NCI-H1694 treated with DMSO at 0.1 percent for 48 hours (cell line): ENCODE data around the gene SCAPER.
"Not testable (repeated sequence)": the region's sequence is repeated elsewhere in the genome, so short reads cannot be mapped to it uniquely, and the experiment has no call there.

ENCODE experiments used
- DNase-seq: peaks from one replicate; lab custom pipeline; 2025; lab: John Stamatoyannopoulos, UW

The SCAPER gene

DNA sequence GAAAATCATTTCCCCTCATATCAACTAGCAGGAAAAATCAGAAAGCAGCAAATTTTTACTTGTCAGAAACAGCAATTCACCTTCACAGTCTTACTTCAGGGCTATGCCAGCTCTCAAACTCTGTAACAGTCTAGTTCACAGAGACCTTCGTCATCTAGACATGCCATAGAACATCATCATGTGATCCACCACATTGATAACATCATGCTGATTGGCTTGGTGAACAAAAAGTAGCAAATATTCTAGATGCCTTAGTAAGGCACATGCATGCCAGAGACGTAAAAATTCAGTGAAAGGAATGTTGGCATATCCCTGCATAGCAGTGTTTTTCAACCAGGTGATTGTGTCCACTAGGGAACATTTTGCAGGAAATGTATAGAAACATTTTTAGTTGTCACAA lies 8.6 kb upstream of the SCAPER start:
- DNase-seq: no peak

- no peak for DNase-seq
Observed at GRCh38 chr15:76912430-76912829, 7.3 kb upstream of the SCAPER start.

- no peak for DNase-seq
Observed at GRCh38 chr15:76905855-76906254, 715 bp upstream of the SCAPER start.

- DNase-seq: no peak
Observed at GRCh38 chr15:76904461-76905012, 603 bp downstream of the SCAPER start.

DNA sequence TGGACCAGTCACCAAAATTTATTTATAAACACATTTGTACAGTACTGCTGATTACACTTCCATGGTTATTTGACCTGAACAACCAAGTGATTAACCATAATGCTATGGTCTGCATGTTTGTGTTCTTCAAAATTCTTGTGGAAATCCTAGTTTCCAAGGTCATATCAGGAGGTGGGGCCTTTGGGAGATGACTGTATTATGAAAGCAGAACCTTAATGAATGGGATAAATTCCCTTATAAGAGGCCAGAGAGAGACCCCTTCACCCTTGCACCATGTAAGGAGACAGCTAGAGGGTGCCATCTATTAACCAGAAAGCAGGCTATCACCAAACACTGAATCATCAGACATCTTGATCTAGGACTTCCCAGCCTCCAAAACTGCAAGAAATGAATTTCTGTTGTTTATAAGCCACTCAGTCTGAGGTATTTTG lies 1.9 kb downstream of the SCAPER start:
- DNase-seq: peak; percentile 14

DNA sequence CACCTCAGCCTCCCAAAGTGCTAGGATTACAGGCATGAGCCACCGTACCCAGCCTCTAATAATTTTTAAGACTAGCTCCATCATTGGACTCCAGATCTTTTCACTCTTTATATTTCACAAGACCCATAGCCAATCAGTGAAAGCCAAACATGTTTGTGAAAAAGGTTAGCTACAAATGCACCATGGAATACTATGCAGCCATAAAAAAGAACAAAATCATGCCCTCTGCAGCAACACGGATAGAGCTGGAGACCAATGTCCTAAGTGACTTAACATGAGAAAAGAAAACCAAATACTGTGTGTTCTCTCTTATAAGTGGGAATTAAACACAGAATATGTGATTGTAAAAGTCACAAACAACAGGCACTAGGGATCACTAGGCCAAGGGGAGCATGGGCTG lies 3.2 kb downstream of the SCAPER start:
- DNase-seq: no peak

DNA sequence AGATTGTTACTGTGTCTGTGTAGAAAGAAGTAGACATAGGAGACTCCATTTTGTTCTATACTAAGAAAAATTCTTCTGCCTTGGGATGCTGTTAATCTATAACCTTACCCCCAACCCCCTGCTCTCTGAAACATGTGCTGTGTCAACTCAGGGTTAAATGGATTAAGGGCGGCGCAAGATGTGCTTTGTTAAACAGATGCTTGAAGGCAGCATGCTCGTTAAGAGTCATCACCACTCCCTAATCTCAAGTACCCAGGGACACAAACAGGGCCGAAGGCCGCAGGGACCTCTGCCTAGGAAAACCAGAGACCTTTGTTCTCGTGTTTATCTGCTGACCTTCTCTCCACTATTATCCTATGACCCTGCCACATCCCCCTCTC lies 5.2 kb downstream of the SCAPER start:
- DNase-seq: not testable (repeated sequence)

DNA sequence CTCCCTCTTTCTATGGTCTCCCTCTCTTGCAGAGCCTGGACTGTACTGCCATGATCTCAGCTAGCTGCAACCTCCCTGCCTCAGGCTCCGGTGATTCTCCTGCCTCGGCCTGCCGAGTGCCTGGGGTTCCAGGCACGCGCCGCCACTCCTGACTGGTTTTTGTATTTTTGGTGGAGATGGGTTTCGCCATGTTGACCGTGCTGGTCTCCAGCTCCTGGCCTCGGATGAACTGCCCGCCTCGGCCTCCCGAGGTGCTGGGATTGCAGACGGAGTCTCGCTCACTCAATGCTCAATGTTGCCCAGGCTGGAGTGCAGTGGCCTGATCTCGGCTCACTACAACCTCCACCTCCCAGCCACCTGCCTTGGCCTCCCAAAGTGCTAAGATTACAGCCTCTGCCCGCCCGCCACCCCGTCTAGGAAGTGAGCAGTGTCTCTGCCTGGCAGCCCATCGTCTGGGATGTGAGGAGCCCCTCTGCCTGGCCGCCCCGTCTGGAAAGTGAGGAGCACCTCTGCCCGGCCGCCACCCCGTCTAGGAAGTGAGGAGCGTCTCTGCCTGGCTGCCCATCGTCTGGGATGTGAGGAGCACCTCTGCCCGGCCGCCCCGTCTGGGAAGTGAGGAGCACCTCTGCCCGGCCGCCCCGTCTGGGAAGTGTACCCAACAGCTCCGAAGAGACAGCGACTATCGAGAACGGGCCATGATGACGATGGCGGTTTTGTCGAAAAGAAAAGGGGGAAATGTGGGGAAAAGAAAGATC lies 5.8 kb downstream of the SCAPER start:
- DNase-seq: not testable (repeated sequence)

GRCh38 chr15:76898102-76898501 lies 7.0 kb downstream of the SCAPER start:
- no peak for DNase-seq

DNA sequence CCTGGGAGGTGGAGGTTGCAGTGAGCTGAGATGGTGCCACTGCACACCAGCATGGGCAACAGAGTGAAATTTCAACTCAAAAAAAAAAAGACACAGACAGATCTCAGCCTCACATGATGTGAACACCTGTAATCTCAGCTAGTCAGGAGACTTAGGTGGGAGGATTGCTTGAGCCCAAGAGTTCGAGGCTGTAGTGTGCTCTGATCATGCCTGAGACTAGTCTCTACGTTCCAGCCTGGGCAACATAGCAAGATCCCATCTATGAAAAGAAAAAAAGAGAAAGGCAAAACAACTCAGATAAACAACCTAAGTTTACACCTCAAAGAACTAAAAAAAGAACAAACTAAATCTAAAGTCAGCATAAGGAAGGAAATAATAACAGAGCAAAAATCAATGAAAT lies 11.0 kb downstream of the SCAPER start:
- DNase-seq: no peak

- not testable (repeated sequence) for DNase-seq
Observed at GRCh38 chr15:76892836-76893235, 12.3 kb downstream of the SCAPER start.

DNA sequence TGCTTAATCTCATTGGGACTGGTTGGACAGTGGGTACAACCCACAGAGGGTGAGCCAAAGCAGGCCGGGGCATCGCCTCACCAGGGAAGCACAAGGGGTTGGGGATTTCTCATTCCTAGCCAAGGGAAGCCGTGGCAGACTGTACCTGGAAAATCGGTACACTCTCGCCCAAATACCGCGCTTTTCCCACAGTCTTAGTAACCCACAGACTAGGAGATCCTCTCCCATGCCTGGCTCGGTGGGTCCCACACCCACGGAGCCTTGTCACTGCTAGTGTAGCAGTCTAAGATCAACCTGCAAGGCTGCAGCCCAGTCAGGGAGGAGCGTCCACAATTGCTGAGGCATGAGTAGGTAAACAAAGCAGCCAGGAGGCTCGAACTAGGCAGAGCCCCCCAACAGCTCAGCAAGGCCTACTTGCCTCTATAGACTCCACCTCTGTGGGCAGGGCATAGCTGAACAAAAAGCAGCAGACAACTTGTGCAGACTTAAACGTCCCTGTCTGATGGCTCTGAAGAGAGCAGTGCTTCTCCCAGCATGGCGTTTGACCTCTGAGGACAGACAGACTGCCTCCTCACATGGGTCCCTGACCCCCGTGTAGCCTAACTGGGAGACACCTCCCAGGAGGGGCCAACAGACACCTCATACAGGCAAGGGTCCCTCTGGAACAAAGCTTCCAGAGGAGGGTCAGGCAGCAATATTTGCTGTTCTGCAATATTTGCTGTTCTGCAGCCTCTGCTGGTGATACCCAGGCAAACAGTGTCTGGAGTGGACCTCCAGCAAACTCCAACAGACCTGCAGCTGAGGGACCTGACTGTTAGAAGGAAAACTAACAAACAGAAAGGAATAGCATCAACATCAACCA lies 17.6 kb downstream of the SCAPER start:
- DNase-seq: not testable (repeated sequence)

- DNase-seq: no peak
Observed at GRCh38 chr15:76885212-76885611, 19.9 kb downstream of the SCAPER start.

GRCh38 chr15:76875911-76876310 lies 29.2 kb downstream of the SCAPER start:
- no peak for DNase-seq

DNA sequence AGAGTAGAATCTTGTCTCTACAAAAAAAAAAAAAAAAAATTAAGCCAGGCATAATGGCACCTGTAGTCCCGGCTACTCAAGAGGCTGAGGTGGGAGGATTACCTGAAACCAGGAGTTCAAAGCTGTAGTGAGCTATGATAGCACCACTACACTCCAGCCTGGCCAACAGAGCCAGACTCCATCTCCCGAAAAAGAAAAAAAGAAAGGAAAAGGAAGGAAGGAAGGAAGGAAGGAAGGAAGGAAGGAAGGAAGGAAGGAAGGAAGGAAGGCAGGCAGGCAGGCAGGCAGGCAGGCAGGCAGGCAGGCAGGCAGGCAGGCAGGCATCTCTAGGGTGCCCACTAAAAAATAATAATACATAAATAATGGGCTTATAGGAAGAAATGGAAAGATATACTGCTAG lies 32.1 kb downstream of the SCAPER start:
- not testable (repeated sequence) for DNase-seq

DNA sequence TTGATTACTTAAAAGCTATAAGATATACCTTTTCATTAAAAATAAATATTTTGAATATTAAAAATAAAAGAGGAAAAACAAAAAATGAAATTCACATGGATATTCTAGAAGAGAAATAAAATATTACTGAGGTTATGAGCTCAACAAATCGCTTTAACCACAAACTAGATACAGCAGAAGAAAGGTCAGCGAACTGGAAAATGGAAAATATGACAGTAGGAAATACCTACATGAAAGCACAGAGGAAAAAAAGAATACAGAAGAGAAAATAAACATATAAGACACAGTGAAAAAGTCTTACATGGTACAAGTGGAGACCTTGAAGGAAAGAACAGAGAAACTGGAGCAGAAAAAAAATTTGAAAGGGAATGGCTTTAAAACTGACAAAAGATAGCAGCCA lies 33.2 kb downstream of the SCAPER start:
- no peak for DNase-seq

DNA sequence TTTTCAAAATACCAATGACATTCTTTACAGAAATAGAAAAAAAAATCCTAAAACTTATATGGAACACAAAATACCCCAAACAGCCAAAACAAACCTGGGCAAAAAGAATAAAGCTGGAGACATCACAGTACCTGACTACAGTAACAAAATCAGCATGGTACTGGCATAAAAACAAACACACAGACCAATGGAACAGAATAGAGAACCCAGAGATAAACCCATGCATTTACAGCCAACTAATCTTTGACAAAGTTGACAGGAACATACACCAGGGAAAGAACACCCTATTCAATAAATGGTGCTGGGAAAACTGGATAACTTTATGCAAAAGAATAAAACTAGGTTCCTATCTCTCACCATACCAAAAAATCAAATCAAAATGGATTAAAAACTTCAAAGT lies 36.4 kb downstream of the SCAPER start:
- no peak for DNase-seq

GRCh38 chr15:76866716-76867321 lies 38.3 kb downstream of the SCAPER start:
- DNase-seq: peak; percentile 13

- no peak for DNase-seq
Observed at GRCh38 chr15:76866008-76866407, 39.1 kb downstream of the SCAPER start.

GRCh38 chr15:76865548-76865991 lies 39.6 kb downstream of the SCAPER start:
- no peak for DNase-seq

DNA sequence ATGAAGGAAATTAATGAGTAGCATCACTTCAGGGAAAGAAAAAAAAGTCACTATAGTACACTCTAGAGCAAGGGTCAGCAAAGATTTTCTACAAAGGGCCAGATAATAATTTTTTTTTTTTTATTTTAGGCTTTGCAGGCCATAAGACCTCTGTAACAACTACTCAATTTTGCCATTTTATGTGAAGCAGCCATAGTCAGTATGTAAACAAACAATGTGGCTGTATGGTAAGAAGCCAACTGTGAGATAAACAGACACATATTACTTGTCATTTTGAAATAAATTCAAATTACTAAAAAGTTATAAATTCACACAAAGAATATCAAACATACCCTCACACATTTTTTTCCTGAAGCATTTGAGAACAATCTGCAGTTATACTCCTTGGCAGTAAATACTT lies 40.6 kb downstream of the SCAPER start:
- DNase-seq: no peak

GRCh38 chr15:76863693-76864092 lies 41.4 kb downstream of the SCAPER start:
- DNase-seq: no peak
